AG09319 (cell line): ENCODE measurements around the gene SOAT2.

ENCODE experiments used
- DNase-seq: peaks from one replicate; pipeline ENCODE4 v3.0.0-alpha.2; 2010; ENCODE audit warnings: low read depth; ENCODE audit errors: extremely low read depth
- CTCF ChIP-seq: IDR thresholded peaks from 2 replicates; pipeline ENCODE4 v1.5.1; 2011; ENCODE audit warnings: low read depth, mild to moderate bottlenecking, inconsistent platforms, low read length, moderate library complexity

Gene SOAT2

GRCh38 chr12:53115112-53115890, 12.0 kb downstream of the SOAT2 start:
- DNase-seq, result no peak
- no peak for TF ChIP-seq CTCF

- TF ChIP-seq CTCF, result no peak
- no peak for DNase-seq
Observed at GRCh38 chr12:53115891-53116648, 12.8 kb downstream of the SOAT2 start.

GRCh38 chr12:53118751-53119300, 15.5 kb downstream of the SOAT2 start:
- no peak for DNase-seq
- TF ChIP-seq CTCF, result no peak

- no peak for DNase-seq
- no peak for TF ChIP-seq CTCF
Observed at GRCh38 chr12:53120685-53121525, 17.6 kb downstream of the SOAT2 start.

GRCh38 chr12:53122961-53123468, 19.7 kb downstream of the SOAT2 start:
- TF ChIP-seq CTCF, result no peak

GRCh38 chr12:53123578-53124351, 20.5 kb downstream of the SOAT2 start:
- DNase-seq, result no peak

More at GRCh38 chr12:53122961-53123468, 19.7 kb downstream of the SOAT2 start:
- DNase-seq, result no peak

More at GRCh38 chr12:53123578-53124351, 20.5 kb downstream of the SOAT2 start:
- TF ChIP-seq CTCF, result no peak
